Heart right ventricle (tissue), 16 donors: Measurements from ENCODE around the gene NDUFAF5. TPM values are rescaled to one million over a fixed set of nuclear protein-coding genes. Genes with fewer than 3 reads are reported as not detected.

ENCODE experiments used
- ATAC-seq, 8 donors: fragments of 200-7000 bp; cut with Tn5 transposase; one replicate each; pipeline ENCODE4 v1.9.1; 2020; ENCODE audit warnings: mild to moderate bottlenecking in 8 of 8, moderate library complexity in 8 of 8, moderate number of reproducible peaks in 1 of 8
- DNase-seq, 2 donors: peaks; one replicate each; pipeline ENCODE4 v3.0.0-alpha.2; 2020
- H3K27ac ChIP-seq, 10 donors: fragments of 200-600 bp; sonication (generic) in 2 of 10; one replicate each; pipeline versions ENCODE4 v1.5.0 to v1.8.0; 2020 to 2022; ENCODE audit warnings: mild to moderate bottlenecking in 3 of 10
- H3K27me3 ChIP-seq, 7 donors: fragments of 200-600 bp; one replicate each; pipeline ENCODE4 v1.8.0; 2021 to 2022; ENCODE audit warnings: mild to moderate bottlenecking in 2 of 7
- H3K36me3 ChIP-seq, 9 donors: fragments of 200-600 bp; sonication (generic) in 1 of 9; one replicate each; pipeline versions ENCODE4 v1.5.0 to v1.8.0; 2020 to 2022; ENCODE audit warnings: mild to moderate bottlenecking in 2 of 9
- H3K4me1 ChIP-seq, 9 donors: fragments of 200-600 bp; sonication (generic) in 1 of 9; one replicate each; pipeline versions ENCODE4 v1.5.0 to v1.8.0; 2020 to 2022; ENCODE audit warnings: mild to moderate bottlenecking in 4 of 9
- H3K4me3 ChIP-seq, 10 donors: fragments of 200-600 bp; sonication (generic) in 2 of 10; one replicate each; pipeline versions ENCODE4 v1.5.0 to v1.8.0; 2020 to 2022; ENCODE audit warnings: mild to moderate bottlenecking in 7 of 10, moderate library complexity in 2 of 10
- H3K9me3 ChIP-seq, 11 donors: fragments of 200-600 bp in 10 of 11; sonication (generic) in 2 of 11; one replicate each; pipeline versions ENCODE4 v1.5.0 to v1.8.0; 2013 to 2022; ENCODE audit warnings: mild to moderate bottlenecking in 2 of 11, control low read depth in 1 of 11, moderate library complexity in 1 of 11
- WGBS, 2 donors: extraction: QIAGEN DNeasy Blood & Tissue Kit; methylation state at CpG; one replicate each; pipeline ENCODE4 v1.1.7; 2013; ENCODE audit warnings: inconsistent platforms in 1 of 2; 5-methylcytosine and 5-hydroxymethylcytosine counted together
- intact Hi-C, 10 donors: fragments of 100-400 bp; cut with DNase I; formaldehyde crosslinking; loops; one replicate each; pipeline versions ENCODE4 v1.11.1 to v1.14.2; 2022
- polyA plus RNA-seq, 2 donors: library from polyadenylated mRNA; stranded (reverse); fragments of 200-250 nt; gene quantifications; one replicate each; pipeline ENCODE4 v1.2.3, GENCODE V29; 2013
- total RNA-seq, 10 donors: library from RNA; stranded (reverse); fragmentation: NEBNext Ultra II Directional in 3 of 10; extraction: Animal tissue kit (Norgen Biotek cat#: 25700) in 3 of 10; gene quantifications; one replicate each; pipeline versions ENCODE4 v1.2.1 to v1.2.4, GENCODE V29; 2021 to 2023
- TF ChIP-seq, protein P1 (sequence below), 9 donors: fragments of 200-600 bp; sonication (generic) in 2 of 9; IDR thresholded peaks; one replicate each; pipeline versions ENCODE4 v1.5.0 to v1.8.0; 2021 to 2022; ENCODE audit warnings: antibody characterized with exemption in 9 of 9, mild to moderate bottlenecking in 5 of 9, moderate library complexity in 1 of 9
- donor health status: Arrhythmogenic right ventricular cardiomyopathy.
- donor health status: ischemic (EF 13 %, LVEDD 7.1; RV severe dilation, severe dysfunction).
- donor health status: healthy with polysubstance abuse.
- donor health status: DM: no; HTN: yes; CAD: no.
- donor health status: DM: no; HTN: no; CAD: no.
- donor health status: ischemic (EF 25% LVEDD 6.9; RV normal size, moderate dysfunction).
- donor health status: ischemic (EF 25% LVEDD 5.7; RV mildly dilated, moderate dysfunction).
- donor health status: healthy.
- donor health status: DM: yes; HTN: yes; CAD: no.
- donor health status: Ischemic cardiomyopathy.
- donor health status: ischemic (EF 35%, LVEDD 5.7; RV mildly dilated, moderate dysfunction).
- donor health status: nonischemic (EF 11% LVEDD 7.7; RV severe dilation, severe dysfunction).
- donor health status: DM: yes; HTN: yes; CAD: no.
- donor health status: PGD.
- donor health status: ischemic (EF 29% LVEDD 5.4; RV normal size, mild dysfunction).
- donor health status: nonischemic (EF 23%, LVEDD 6.1; RV moderate dilation, normal function).

Gene NDUFAF5
- total and polyA plus RNA-seq, 12 donors: 42.0 to 112 (median 66.3) TPM

- ATAC-seq (peak in 1 of 8 donors; percentile 51), DNase-seq (no peak)
- intact Hi-C loops: no loop called here
- Histone ChIP-seq H3K36me3 (peaks cover 0 to 100% (median 76%) of the 10 kb centered on the region in 9 donors), H3K27ac (no peak overlapping the region), H3K27me3 (no peaks in the 10 kb centered on the region), H3K4me1 (peaks cover 0 to 4% (median 0%) of the 10 kb centered on the region in 9 donors), H3K4me3 (no peak overlapping the region), H3K9me3 (no peaks in the 10 kb centered on the region)
- WGBS, 2 donors: 63 to 73% methylated on average over 2 of the region's 2 CpGs
- TF ChIP-seq, protein P1, sequence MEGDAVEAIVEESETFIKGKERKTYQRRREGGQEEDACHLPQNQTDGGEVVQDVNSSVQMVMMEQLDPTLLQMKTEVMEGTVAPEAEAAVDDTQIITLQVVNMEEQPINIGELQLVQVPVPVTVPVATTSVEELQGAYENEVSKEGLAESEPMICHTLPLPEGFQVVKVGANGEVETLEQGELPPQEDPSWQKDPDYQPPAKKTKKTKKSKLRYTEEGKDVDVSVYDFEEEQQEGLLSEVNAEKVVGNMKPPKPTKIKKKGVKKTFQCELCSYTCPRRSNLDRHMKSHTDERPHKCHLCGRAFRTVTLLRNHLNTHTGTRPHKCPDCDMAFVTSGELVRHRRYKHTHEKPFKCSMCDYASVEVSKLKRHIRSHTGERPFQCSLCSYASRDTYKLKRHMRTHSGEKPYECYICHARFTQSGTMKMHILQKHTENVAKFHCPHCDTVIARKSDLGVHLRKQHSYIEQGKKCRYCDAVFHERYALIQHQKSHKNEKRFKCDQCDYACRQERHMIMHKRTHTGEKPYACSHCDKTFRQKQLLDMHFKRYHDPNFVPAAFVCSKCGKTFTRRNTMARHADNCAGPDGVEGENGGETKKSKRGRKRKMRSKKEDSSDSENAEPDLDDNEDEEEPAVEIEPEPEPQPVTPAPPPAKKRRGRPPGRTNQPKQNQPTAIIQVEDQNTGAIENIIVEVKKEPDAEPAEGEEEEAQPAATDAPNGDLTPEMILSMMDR (IDR thresholded peaks at IDR 0.05): no peak
Observed at GRCh38 chr20:13809373-13809772, 24.5 kb downstream of the NDUFAF5 start.

GRCh38 chr20:13809855-13810254 lies 25.0 kb downstream of the NDUFAF5 start:
- H3K4me1 ChIP-seq: peaks cover 0 to 4% (median 0%) of the 10 kb centered on the region in 9 donors
- WGBS, 2 donors: 94% methylated on average over 3 of the region's 3 CpGs
- H3K9me3 ChIP-seq: no peaks in the 10 kb centered on the region
- intact Hi-C loops: no loop called here
- TF ChIP-seq, protein P1 (IDR thresholded peaks at IDR 0.05): no peak
- H3K27me3 ChIP-seq: no peaks in the 10 kb centered on the region
- no peak overlapping the region for H3K27ac ChIP-seq
- no peak overlapping the region for H3K4me3 ChIP-seq
- H3K36me3 ChIP-seq: peaks cover 0 to 100% (median 76%) of the 10 kb centered on the region in 9 donors
- no peak for DNase-seq
- no peak for ATAC-seq

- intact Hi-C loops: no loop called here
- Histone ChIP-seq H3K27me3 (no peaks in the 10 kb centered on the region), H3K4me1 (peaks cover 0 to 4% (median 0%) of the 10 kb centered on the region in 9 donors), H3K36me3 (peaks cover 0 to 100% (median 82%) of the 10 kb centered on the region in 9 donors), H3K9me3 (no peaks in the 10 kb centered on the region), H3K4me3 (no peak overlapping the region), H3K27ac (no peak overlapping the region)
- no peak for ATAC-seq
- DNase-seq: no peak
- TF ChIP-seq, protein P1 (IDR thresholded peaks at IDR 0.05): no peak
Observed at GRCh38 chr20:13810446-13810845, 25.6 kb downstream of the NDUFAF5 start.

DNA sequence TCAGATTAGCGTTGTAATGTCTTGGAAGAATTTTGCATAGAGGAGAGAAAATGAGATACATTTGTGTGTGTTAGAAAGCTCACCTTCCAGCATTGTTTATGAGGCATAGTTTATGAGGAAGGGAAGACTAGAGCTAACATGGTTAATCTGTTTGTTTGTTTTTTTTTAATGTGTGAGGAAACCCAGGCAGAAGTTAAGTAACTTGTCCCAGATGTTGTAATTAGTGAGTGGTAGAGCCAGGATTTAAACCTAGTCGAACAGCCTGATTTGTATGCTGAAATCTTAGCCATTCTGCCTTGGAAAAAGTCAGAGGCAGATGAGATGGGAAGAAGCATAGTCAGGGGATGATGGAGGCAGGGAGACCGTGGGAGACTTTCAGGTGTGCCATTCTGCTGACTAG lies 29.1 kb downstream of the NDUFAF5 start:
- intact Hi-C loops: no loop called here
- Histone ChIP-seq H3K27ac (no peak overlapping the region), H3K4me1 (peaks cover 0 to 4% (median 0%) of the 10 kb centered on the region in 9 donors), H3K4me3 (no peak overlapping the region), H3K9me3 (no peaks in the 10 kb centered on the region), H3K36me3 (peaks cover 0 to 100% (median 63%) of the 10 kb centered on the region in 9 donors), H3K27me3 (no peaks in the 10 kb centered on the region)
- no peak for DNase-seq
- WGBS, 2 donors: 75 to 79% methylated on average over 3 of the region's 3 CpGs
- TF ChIP-seq, protein P1 (IDR thresholded peaks at IDR 0.05): no peak
- no peak for ATAC-seq
